ENCODE results near the gene PTTG1.

DNA sequence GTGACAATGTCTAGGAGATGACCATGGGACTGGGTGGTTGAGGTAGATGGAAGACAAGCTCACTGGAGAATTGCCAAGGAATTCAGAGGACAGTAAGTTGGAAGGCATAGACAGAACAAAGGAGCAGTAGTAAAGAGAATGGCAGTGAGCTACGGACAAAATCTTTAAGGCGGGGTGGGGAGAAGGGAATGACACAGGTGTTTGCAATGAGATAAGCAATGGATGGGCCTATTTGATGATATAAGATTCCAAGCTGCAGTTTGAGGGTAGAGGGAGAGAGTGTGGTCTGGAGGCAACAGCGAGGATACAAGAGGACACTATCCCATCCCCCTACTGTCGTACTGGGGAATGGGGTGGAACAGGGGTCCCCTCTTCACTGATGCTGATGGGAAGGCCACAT, 14.4 kb downstream of the PTTG1 start:
- TF ChIP-seq, protein P1, sequence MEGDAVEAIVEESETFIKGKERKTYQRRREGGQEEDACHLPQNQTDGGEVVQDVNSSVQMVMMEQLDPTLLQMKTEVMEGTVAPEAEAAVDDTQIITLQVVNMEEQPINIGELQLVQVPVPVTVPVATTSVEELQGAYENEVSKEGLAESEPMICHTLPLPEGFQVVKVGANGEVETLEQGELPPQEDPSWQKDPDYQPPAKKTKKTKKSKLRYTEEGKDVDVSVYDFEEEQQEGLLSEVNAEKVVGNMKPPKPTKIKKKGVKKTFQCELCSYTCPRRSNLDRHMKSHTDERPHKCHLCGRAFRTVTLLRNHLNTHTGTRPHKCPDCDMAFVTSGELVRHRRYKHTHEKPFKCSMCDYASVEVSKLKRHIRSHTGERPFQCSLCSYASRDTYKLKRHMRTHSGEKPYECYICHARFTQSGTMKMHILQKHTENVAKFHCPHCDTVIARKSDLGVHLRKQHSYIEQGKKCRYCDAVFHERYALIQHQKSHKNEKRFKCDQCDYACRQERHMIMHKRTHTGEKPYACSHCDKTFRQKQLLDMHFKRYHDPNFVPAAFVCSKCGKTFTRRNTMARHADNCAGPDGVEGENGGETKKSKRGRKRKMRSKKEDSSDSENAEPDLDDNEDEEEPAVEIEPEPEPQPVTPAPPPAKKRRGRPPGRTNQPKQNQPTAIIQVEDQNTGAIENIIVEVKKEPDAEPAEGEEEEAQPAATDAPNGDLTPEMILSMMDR (conservative IDR thresholded peaks at IDR 0.05 in 1 of 2, IDR thresholded peaks at IDR 0.05 in 1 of 2; ENCODE audit: extremely low read depth in 1 of 2, insufficient read depth in 1 of 2, low read depth in 1 of 2, low read length in 2 of 2), result no peak
- no peak for TF ChIP-seq EZH2 (IDR thresholded peaks at IDR 0.05; ENCODE audit: borderline replicate concordance, low read length)
